Smooth muscle cell (in vitro differentiated cells): ENCODE measurements around the gene PCCA. TPM values are rescaled to one million over a fixed set of nuclear protein-coding genes. Genes with fewer than 3 reads are reported as not detected.
A peak's percentile ranks its signal among the peaks of the same experiment; 100 is the strongest.

Experiments
- DNase-seq: peaks from one replicate; lab custom pipeline; 2025; ENCODE audit not compliant: unreplicated experiment; lab: John Stamatoyannopoulos, UW
- H2AFZ ChIP-seq: fragments of 200-600 bp; sonication (generic); 2 replicates; pipeline ENCODE4 v1.6.0; 2016; ENCODE audit warnings: antibody characterized with exemption, low read depth, mild to moderate bottlenecking
- H3F3A ChIP-seq: fragments of 200-600 bp; sonication (generic); 2 replicates; pipeline ENCODE4 v1.6.0; 2017; ENCODE audit warnings: antibody characterized with exemption, low read depth
- H3K27ac ChIP-seq: fragments of 200-600 bp; sonication (generic); 2 replicates; pipeline ENCODE4 v1.5.1; 2016; ENCODE audit warnings: low read depth, mild to moderate bottlenecking
- H3K27me3 ChIP-seq: fragments of 200-600 bp; sonication (generic); 2 replicates; pipeline ENCODE4 v1.6.1; 2016; ENCODE audit warnings: low read depth, mild to moderate bottlenecking
- H3K36me3 ChIP-seq: fragments of 200-600 bp; sonication (generic); 2 replicates; pipeline ENCODE4 v1.5.1; 2016; ENCODE audit warnings: low read depth
- H3K4me1 ChIP-seq: fragments of 200-600 bp; sonication (generic); 2 replicates; pipeline ENCODE4 v1.5.1; 2016; ENCODE audit warnings: low read depth
- H3K4me2 ChIP-seq: fragments of 200-600 bp; sonication (generic); 2 replicates; pipeline ENCODE4 v1.6.0; 2016; ENCODE audit warnings: mild to moderate bottlenecking
- H3K4me3 ChIP-seq: fragments of 200-600 bp; sonication (generic); 2 replicates; pipeline ENCODE4 v1.5.1; 2016; ENCODE audit warnings: mild to moderate bottlenecking
- H3K79me2 ChIP-seq: fragments of 200-600 bp; sonication (generic); 2 replicates; pipeline ENCODE4 v1.6.0; 2016; ENCODE audit warnings: low read depth, mild to moderate bottlenecking
- H3K9ac ChIP-seq: fragments of 200-600 bp; sonication (generic); 2 replicates; pipeline ENCODE4 v1.6.0; 2016; ENCODE audit warnings: low read depth
- H3K9me3 ChIP-seq: fragments of 200-600 bp; sonication (generic); replicated peaks from 2 replicates; pipeline ENCODE4 v1.5.1; 2016; ENCODE audit warnings: low read depth
- H4K20me1 ChIP-seq: fragments of 200-600 bp; sonication (generic); 2 replicates; pipeline ENCODE4 v1.6.0; 2016; ENCODE audit warnings: low read depth
- CTCF ChIP-seq: fragments of 200-600 bp; sonication (generic); IDR thresholded peaks from 2 replicates; pipeline ENCODE4 v1.5.1; 2017; ENCODE audit warnings: borderline replicate concordance, mild to moderate bottlenecking, antibody characterized with exemption; ENCODE audit not compliant: insufficient read depth, poor library complexity, severe bottlenecking
- WGBS: methylation state at CpG from one replicate; pipeline ENCODE4 v1.1.7; 2016; ENCODE audit warnings: low lambda C conversion rate; 5-methylcytosine and 5-hydroxymethylcytosine counted together
- polyA plus RNA-seq: library from polyadenylated mRNA; unstranded; fragments of >200 nt; fragmentation: Nextera tagmentation; extraction: Ambion mirVana; gene quantifications from 2 replicates; pipeline ENCODE4 v1.2.1, GENCODE V29; 2016
- total RNA-seq: library from RNA; depleted of rRNA; stranded (reverse); fragments of >200 nt; gene quantifications from 2 replicates; pipeline ENCODE4 v1.2.3, GENCODE V29; 2014

The PCCA gene
- total and polyA plus RNA-seq, 2 experiments from 2014 or later = 19.6 to 24.7 TPM

GRCh38 chr13:100100115-100100879 is 11.4 kb downstream of the PCCA start:
- H3F3A ChIP-seq = no peaks in the 10 kb centered on the region
- H4K20me1 ChIP-seq = peaks cover 82% of the 10 kb centered on the region
- H3K9me3 ChIP-seq = no peaks in the 10 kb centered on the region
- H3K27me3 ChIP-seq = no peaks in the 10 kb centered on the region
- no peak overlapping the region for H2AFZ ChIP-seq
- H3K9ac ChIP-seq = no peak overlapping the region
- H3K4me2 ChIP-seq = no peak overlapping the region
- H3K27ac ChIP-seq = peak overlapping the region; percentile 9
- 81% methylated on average over 10 of the region's 10 CpGs for WGBS
- no peak overlapping the region for H3K4me3 ChIP-seq
- peaks cover 57% of the 10 kb centered on the region for H3K79me2 ChIP-seq
- DNase-seq = no peak
- H3K4me1 ChIP-seq = no peaks in the 10 kb centered on the region
- no peak for TF ChIP-seq CTCF
- no peaks in the 10 kb centered on the region for H3K36me3 ChIP-seq

GRCh38 chr13:100102042-100102441 is 13.1 kb downstream of the PCCA start:
- DNase-seq = no peak
- Histone ChIP-seq H3K9me3 (no peaks in the 10 kb centered on the region), H4K20me1 (peaks cover 78% of the 10 kb centered on the region), H2AFZ (no peak overlapping the region), H3K27ac (no peak overlapping the region), H3K27me3 (no peaks in the 10 kb centered on the region), H3K79me2 (peaks cover 41% of the 10 kb centered on the region), H3F3A (no peaks in the 10 kb centered on the region), H3K36me3 (no peaks in the 10 kb centered on the region), H3K4me2 (no peak overlapping the region), H3K4me1 (peaks cover 3% of the 10 kb centered on the region), H3K9ac (no peak overlapping the region), H3K4me3 (no peak overlapping the region)
- no peak for TF ChIP-seq CTCF
- WGBS = 68% methylated on average over 2 of the region's 2 CpGs

GRCh38 chr13:100106005-100106404 is 17.1 kb downstream of the PCCA start:
- Histone ChIP-seq H3K4me1 (peaks cover 3% of the 10 kb centered on the region), H3K4me3 (no peak overlapping the region), H3F3A (no peaks in the 10 kb centered on the region), H3K4me2 (no peak overlapping the region), H3K9ac (no peak overlapping the region), H3K27me3 (no peaks in the 10 kb centered on the region), H2AFZ (no peak overlapping the region), H4K20me1 (peaks cover 78% of the 10 kb centered on the region), H3K9me3 (no peaks in the 10 kb centered on the region), H3K27ac (no peak overlapping the region), H3K36me3 (no peaks in the 10 kb centered on the region), H3K79me2 (peaks cover 26% of the 10 kb centered on the region)
- WGBS = 78% methylated on average over 2 of the region's 2 CpGs
- no peak for DNase-seq
- no peak for TF ChIP-seq CTCF

GRCh38 chr13:100106705-100107104 is 17.8 kb downstream of the PCCA start:
- no peaks in the 10 kb centered on the region for H3F3A ChIP-seq
- no peak overlapping the region for H3K4me2 ChIP-seq
- 87% methylated on average over 4 of the region's 4 CpGs for WGBS
- no peak overlapping the region for H2AFZ ChIP-seq
- no peak overlapping the region for H3K4me3 ChIP-seq
- DNase-seq = no peak
- H3K36me3 ChIP-seq = no peaks in the 10 kb centered on the region
- no peak overlapping the region for H3K27ac ChIP-seq
- H3K27me3 ChIP-seq = no peaks in the 10 kb centered on the region
- no peak overlapping the region for H3K9ac ChIP-seq
- no peaks in the 10 kb centered on the region for H3K9me3 ChIP-seq
- TF ChIP-seq CTCF = no peak
- peaks cover 19% of the 10 kb centered on the region for H3K79me2 ChIP-seq
- H3K4me1 ChIP-seq = peaks cover 3% of the 10 kb centered on the region
- peaks cover 74% of the 10 kb centered on the region for H4K20me1 ChIP-seq
